Measurements from ENCODE around the gene NPBWR2.

The NPBWR2 gene

GRCh38 chr20:64069614-64070243, 37.6 kb downstream of the NPBWR2 start:
- no peaks in the 10 kb centered on the region for H3K9me3 Mint-ChIP-seq
- no peak overlapping the region for H3K27ac Mint-ChIP-seq
- ATAC-seq (no peak), DNase-seq (no peak)
- no peaks in the 10 kb centered on the region for H3K27me3 Mint-ChIP-seq
- peaks cover 67% of the 10 kb centered on the region for H3K4me1 Mint-ChIP-seq
- H3K4me3 Mint-ChIP-seq: no peak overlapping the region

- H3K27me3 Mint-ChIP-seq: no peaks in the 10 kb centered on the region
Measured at GRCh38 chr20:64069209-64069613, 38.2 kb downstream of the NPBWR2 start.

DNA sequence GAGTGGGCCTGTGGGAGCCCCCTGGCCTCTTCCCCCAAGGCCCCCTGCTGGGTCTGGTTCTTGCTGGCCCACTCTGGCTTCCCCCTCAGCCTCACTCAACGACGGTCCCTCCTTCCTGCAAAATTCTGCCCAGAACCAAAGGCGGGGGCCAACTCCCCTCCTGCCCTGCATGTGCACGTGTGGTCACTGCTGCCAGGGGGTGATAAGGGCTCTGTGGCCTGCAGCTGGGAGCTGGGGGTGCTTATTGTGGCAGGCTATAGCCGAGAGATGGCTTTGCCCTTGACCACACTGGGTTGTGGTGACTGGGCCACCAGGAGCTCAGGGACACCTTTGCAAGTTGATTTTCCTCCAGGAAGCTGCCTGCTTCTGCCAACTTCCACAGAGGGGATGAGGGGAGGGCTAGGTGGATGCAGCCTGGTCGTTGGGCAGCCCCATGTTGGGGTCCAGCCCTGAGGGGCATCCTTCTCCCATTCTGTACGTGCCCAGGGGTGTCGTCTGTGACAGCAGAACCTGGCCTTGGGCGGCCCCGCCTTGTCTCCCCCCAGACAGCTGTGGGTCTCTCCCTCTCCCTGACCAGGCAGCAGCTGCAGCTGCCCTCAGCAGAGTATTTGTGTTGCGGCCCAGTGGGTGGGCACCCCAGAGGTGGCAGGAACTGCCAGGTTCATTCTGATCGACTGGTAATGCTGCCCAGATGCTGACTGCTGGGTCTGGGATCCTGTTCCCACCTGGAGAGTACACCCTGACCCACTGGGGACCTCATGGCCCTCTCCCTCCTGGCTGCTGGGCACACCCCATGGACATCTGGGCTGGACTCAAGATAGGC, 38.8 kb downstream of the NPBWR2 start:
- Mint-ChIP-seq H3K27me3 (no peaks in the 10 kb centered on the region), H3K4me1 (peaks cover 74% of the 10 kb centered on the region), H3K9me3 (no peaks in the 10 kb centered on the region), H3K27ac (peak overlapping the region; percentile 34 to 52), H3K4me3 (no peak overlapping the region)
- ATAC-seq (no peak), DNase-seq (no peak)

More at GRCh38 chr20:64069209-64069613, 38.2 kb downstream of the NPBWR2 start:
- Mint-ChIP-seq H3K4me1 (peaks cover 71% of the 10 kb centered on the region), H3K9me3 (no peaks in the 10 kb centered on the region), H3K27ac (no peak overlapping the region), H3K4me3 (no peak overlapping the region)
- DNase-seq (no peak), ATAC-seq (no peak)

GRCh38 chr20:64067733-64068307, 39.5 kb downstream of the NPBWR2 start:
- Mint-ChIP-seq H3K27me3 (no peaks in the 10 kb centered on the region), H3K9me3 (no peaks in the 10 kb centered on the region), H3K4me3 (no peak overlapping the region), H3K4me1 (peaks cover 76% of the 10 kb centered on the region), H3K27ac (peak overlapping the region in 1 of 2 donors; percentile 84)
- ATAC-seq (no peak), DNase-seq (no peak)

DNA sequence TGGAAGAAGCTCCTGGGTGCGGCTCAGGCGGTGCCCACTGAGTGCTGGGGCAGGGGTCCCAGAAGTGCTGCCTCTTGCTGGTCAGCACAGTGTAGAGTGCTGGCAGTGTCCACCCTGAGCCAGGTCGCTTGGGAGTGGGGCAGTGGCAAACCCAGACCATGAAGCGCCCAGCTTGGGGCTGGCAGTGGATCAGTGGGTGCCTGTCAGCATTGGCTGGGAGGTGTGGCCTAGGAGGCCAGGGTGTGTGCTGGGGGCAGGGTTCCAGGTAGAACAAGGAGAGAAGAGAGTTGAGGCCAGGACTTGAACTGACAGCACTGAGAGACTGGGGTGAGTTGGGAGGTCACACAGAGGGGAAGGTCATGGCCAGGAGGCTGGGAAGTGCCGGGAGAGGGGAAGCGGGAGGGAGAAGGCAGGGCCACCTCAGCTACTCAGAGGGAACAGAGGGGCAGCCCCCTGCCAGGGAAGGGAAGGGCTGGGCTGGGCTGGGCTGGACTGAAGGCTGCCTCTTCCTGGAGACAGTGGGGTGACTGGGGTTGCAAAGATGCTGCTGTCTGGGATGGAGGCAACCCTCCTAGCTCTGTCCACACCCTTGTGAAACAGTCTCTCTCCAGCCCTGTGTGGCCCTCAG, 40.2 kb downstream of the NPBWR2 start:
- Mint-ChIP-seq H3K4me1 (peaks cover 77% of the 10 kb centered on the region), H3K27ac (peak overlapping the region in 1 of 2 donors; percentile 20), H3K9me3 (no peaks in the 10 kb centered on the region), H3K27me3 (no peaks in the 10 kb centered on the region), H3K4me3 (no peak overlapping the region)
- ATAC-seq (no peak), DNase-seq (no peak)

GRCh38 chr20:64065974-64066343, 41.4 kb downstream of the NPBWR2 start:
- H3K27me3 Mint-ChIP-seq: no peaks in the 10 kb centered on the region
- H3K27ac Mint-ChIP-seq: peak overlapping the region in 1 of 2 donors; percentile 42
- ATAC-seq: peak; percentile 78
- DNase-seq: peak; percentile 62 to 86
- H3K9me3 Mint-ChIP-seq: no peaks in the 10 kb centered on the region
- H3K4me3 Mint-ChIP-seq: peak overlapping the region; percentile 30 to 35
- H3K4me1 Mint-ChIP-seq: peaks cover 72% of the 10 kb centered on the region

GRCh38 chr20:64065062-64065973, 42.0 kb downstream of the NPBWR2 start:
- Mint-ChIP-seq H3K4me1 (peaks cover 72% of the 10 kb centered on the region), H3K9me3 (no peaks in the 10 kb centered on the region), H3K27me3 (no peaks in the 10 kb centered on the region), H3K4me3 (peak overlapping the region; percentile 35 to 36), H3K27ac (no peak overlapping the region)
- ATAC-seq: no peak
- no peak for DNase-seq

- DNase-seq: no peak
- peak overlapping the region; percentile 86 to 92 for H3K4me3 Mint-ChIP-seq
- peaks cover 72% of the 10 kb centered on the region for H3K4me1 Mint-ChIP-seq
- H3K27ac Mint-ChIP-seq: peak overlapping the region; percentile 74 to 89
- ATAC-seq: no peak
- H3K27me3 Mint-ChIP-seq: no peaks in the 10 kb centered on the region
- H3K9me3 Mint-ChIP-seq: no peaks in the 10 kb centered on the region
Measured at GRCh38 chr20:64064145-64064698, 43.1 kb downstream of the NPBWR2 start.

- Mint-ChIP-seq H3K27me3 (no peaks in the 10 kb centered on the region), H3K4me1 (peaks cover 72% of the 10 kb centered on the region), H3K9me3 (no peaks in the 10 kb centered on the region), H3K27ac (peak overlapping the region; percentile 89 to 91), H3K4me3 (peak overlapping the region; percentile 86 to 92)
- DNase-seq: peak in 1 of 2 donors; percentile 42
- no peak for ATAC-seq
Measured at GRCh38 chr20:64063389-64064144, 43.8 kb downstream of the NPBWR2 start.

- DNase-seq (peak; percentile 87 to 94), ATAC-seq (peak; percentile 85)
- Mint-ChIP-seq H3K27ac (peak within 1 kb of the TSS; percentile 89 to 91), H3K4me1 (peaks cover 72% of the 10 kb centered on the region), H3K27me3 (no peaks in the 10 kb centered on the region), H3K4me3 (peak within 1 kb of the TSS; percentile 86 to 92), H3K9me3 (no peaks in the 10 kb centered on the region)
Measured at GRCh38 chr20:64062596-64063388, 44.6 kb downstream of the NPBWR2 start, which contains the start of gene TCEA2. TCEA2 (plus strand) TSS chr20:64063198; CDS start chr20:64063313, 115 bp downstream.

DNA sequence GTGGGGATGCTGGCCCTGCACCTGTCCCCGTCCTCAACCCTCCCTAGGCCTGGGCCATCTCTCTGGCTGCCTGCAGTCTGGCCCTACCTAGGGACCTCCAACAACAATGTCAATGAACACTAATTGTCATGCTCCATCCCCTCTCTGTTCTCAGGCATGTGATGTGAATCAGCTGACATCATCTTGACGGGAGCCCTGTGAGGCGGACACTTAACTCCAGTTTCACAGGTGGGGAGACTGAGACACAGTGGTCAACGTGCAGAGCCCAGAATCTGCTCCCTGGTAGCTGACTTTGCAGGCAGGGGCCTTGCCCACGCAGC, 45.1 kb downstream of the NPBWR2 start:
- H3K27ac Mint-ChIP-seq: no peak overlapping the region
- H3K4me1 Mint-ChIP-seq: peaks cover 72% of the 10 kb centered on the region
- H3K9me3 Mint-ChIP-seq: no peaks in the 10 kb centered on the region

DNA sequence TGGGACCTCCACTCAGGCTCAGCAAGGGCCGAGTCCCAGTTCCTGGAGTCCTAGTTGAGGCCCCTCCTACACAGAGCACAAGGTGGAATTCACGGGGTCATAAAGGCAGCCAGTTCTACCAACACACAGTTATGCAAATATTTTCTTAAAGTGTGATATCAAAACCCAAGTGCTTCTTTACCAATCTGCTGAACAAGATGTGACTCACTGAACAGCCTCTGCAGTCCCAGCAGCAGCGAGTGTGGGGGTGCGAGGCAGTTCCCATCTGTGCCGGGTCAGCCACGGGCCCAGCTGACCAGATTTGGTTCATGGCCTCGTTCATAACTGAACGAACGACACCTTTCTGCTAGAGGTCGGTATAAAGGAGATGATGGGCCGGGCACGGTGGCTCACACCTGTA, 48.8 kb downstream of the NPBWR2 start:
- Mint-ChIP-seq H3K27ac (no peak overlapping the region), H3K27me3 (peaks cover 20% of the 10 kb centered on the region), H3K4me3 (peak overlapping the region; percentile 28 to 89), H3K9me3 (no peaks in the 10 kb centered on the region), H3K4me1 (peaks cover 69% of the 10 kb centered on the region)
- DNase-seq (no peak), ATAC-seq (no peak)

More for the DNA sequence above, 45.1 kb downstream of the NPBWR2 start:
- ATAC-seq (no peak), DNase-seq (no peak)
- Mint-ChIP-seq H3K4me3 (peak overlapping the region; percentile 86 to 92), H3K27me3 (no peaks in the 10 kb centered on the region)

Data from stimulated activated naive CD8-positive, alpha-beta T cell treated with anti-CD3 and anti-CD28 coated beads, Interleukin-15, amount 100 ng/mL, for 72 hours (primary cell).